Measurements from ENCODE around the gene PKN3. TPM values are rescaled to one million over a fixed set of nuclear protein-coding genes. Genes with fewer than 3 reads are reported as not detected.
A peak's percentile ranks its signal among the peaks of the same experiment; 100 is the strongest.

PKN3 gene
- total RNA-seq, 1 donor from 2014 or later, result 28.0 TPM

GRCh38 chr9:128723866-128724743, 21.8 kb downstream of the PKN3 start, which contains the start of gene ZDHHC12:
Gene ZDHHC12 (minus strand): TSS chr9:128724127. CDS start chr9:128724093, 34 bp downstream.
- peak within 1 kb of the TSS; percentile 90 for H3K27ac Mint-ChIP-seq
- intact Hi-C loops (cut with micrococcal nuclease), result loop anchor here (1.0 to 10.0 kb wide), 3 partner anchors 47 to 169 kb away; partner anchors contain the start of genes SPTAN1, TBC1D13 and ZER1
- peak; percentile 99 for DNase-seq (ENCODE audit: low spot score)
- H3K4me3 Mint-ChIP-seq (ENCODE audit: low read depth), result peak within 1 kb of the TSS; percentile 98
- H3K4me1 Mint-ChIP-seq (ENCODE audit: low read depth), result peaks cover 35% of the 10 kb centered on the region
- H3K9me3 Mint-ChIP-seq, result no peaks in the 10 kb centered on the region
- H3K27me3 Mint-ChIP-seq (ENCODE audit: low read depth), result no peaks in the 10 kb centered on the region
- peaks cover 24% of the 10 kb centered on the region for H3K36me3 Mint-ChIP-seq (ENCODE audit: low read depth)

DNA sequence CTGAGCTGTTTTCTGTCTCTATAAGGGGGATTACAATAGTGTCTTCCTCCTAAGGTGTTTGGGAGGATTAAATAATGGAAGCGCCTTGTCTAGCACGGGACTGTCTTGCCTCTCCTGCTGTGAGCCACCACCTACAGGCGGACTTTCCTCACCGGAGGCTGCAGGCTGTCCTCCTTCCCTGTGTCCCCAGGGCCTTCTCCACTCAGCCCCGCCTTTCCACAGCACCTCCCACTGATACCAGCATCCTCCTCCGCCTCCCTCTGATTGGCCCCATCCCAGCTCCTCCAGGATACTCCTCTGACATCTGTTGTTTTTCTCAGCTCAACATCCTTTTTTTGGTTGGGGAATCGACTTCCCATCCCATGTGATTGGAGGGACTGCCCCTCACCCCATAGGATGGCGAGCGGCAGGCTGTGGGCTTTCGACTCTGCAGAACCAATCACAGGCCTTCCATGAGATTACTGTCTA, 22.5 kb downstream of the PKN3 start:
- Mint-ChIP-seq H3K9me3 (no peaks in the 10 kb centered on the region), H3K4me1 (ENCODE audit: low read depth) (peaks cover 35% of the 10 kb centered on the region), H3K27me3 (ENCODE audit: low read depth) (no peaks in the 10 kb centered on the region), H3K4me3 (ENCODE audit: low read depth) (peak overlapping the region; percentile 98), H3K36me3 (ENCODE audit: low read depth) (peaks cover 20% of the 10 kb centered on the region), H3K27ac (peak overlapping the region; percentile 88)
- intact Hi-C loops (cut with micrococcal nuclease), result loop anchor here (1.0 to 10.0 kb wide), 3 partner anchors 47 to 170 kb away; partner anchors contain the start of genes SPTAN1, TBC1D13 and ZER1
- peak; percentile 37 for DNase-seq (ENCODE audit: low spot score)

- Mint-ChIP-seq H3K4me1 (ENCODE audit: low read depth) (peaks cover 30% of the 10 kb centered on the region), H3K4me3 (ENCODE audit: low read depth) (no peak overlapping the region), H3K36me3 (ENCODE audit: low read depth) (no peaks in the 10 kb centered on the region), H3K27me3 (ENCODE audit: low read depth) (no peaks in the 10 kb centered on the region), H3K9me3 (no peaks in the 10 kb centered on the region), H3K27ac (no peak overlapping the region)
- intact Hi-C loops (cut with micrococcal nuclease), result loop anchor here (10.0 kb wide), 1 partner anchor 173 kb away; the partner anchor contains the start of gene SPTAN1
- DNase-seq (ENCODE audit: low spot score), result no peak
These were observed 25.4 kb downstream of the PKN3 start for GRCh38 chr9:128727640-128728248.

GRCh38 chr9:128728298-128728697, 26.0 kb downstream of the PKN3 start:
- DNase-seq (ENCODE audit: low spot score), result no peak
- H3K36me3 Mint-ChIP-seq (ENCODE audit: low read depth), result peaks cover 3% of the 10 kb centered on the region
- intact Hi-C loops (cut with micrococcal nuclease), result loop anchor here (10.0 kb wide), 1 partner anchor 173 kb away; the partner anchor contains the start of gene SPTAN1
- H3K27ac Mint-ChIP-seq, result no peak overlapping the region
- H3K27me3 Mint-ChIP-seq (ENCODE audit: low read depth), result no peaks in the 10 kb centered on the region
- no peak overlapping the region for H3K4me3 Mint-ChIP-seq (ENCODE audit: low read depth)
- H3K4me1 Mint-ChIP-seq (ENCODE audit: low read depth), result peaks cover 30% of the 10 kb centered on the region
- no peaks in the 10 kb centered on the region for H3K9me3 Mint-ChIP-seq

GRCh38 chr9:128729302-128729701, 27.0 kb downstream of the PKN3 start:
- Mint-ChIP-seq H3K27ac (no peak overlapping the region), H3K27me3 (ENCODE audit: low read depth) (no peaks in the 10 kb centered on the region), H3K4me1 (ENCODE audit: low read depth) (peaks cover 27% of the 10 kb centered on the region), H3K36me3 (ENCODE audit: low read depth) (peaks cover 5% of the 10 kb centered on the region), H3K9me3 (no peaks in the 10 kb centered on the region), H3K4me3 (ENCODE audit: low read depth) (no peak overlapping the region)
- intact Hi-C loops (cut with micrococcal nuclease), result loop anchor here (10.0 kb wide), 1 partner anchor 175 kb away; the partner anchor contains the start of gene SPTAN1
- DNase-seq (ENCODE audit: low spot score), result no peak

GRCh38 chr9:128729766-128730517, 27.6 kb downstream of the PKN3 start:
- Mint-ChIP-seq H3K4me1 (ENCODE audit: low read depth) (peaks cover 22% of the 10 kb centered on the region), H3K9me3 (no peaks in the 10 kb centered on the region), H3K4me3 (ENCODE audit: low read depth) (no peak overlapping the region), H3K27me3 (ENCODE audit: low read depth) (no peaks in the 10 kb centered on the region), H3K27ac (no peak overlapping the region), H3K36me3 (ENCODE audit: low read depth) (peaks cover 5% of the 10 kb centered on the region)
- intact Hi-C loops (cut with micrococcal nuclease), result loop anchor here (10.0 kb wide), 1 partner anchor 175 kb away; the partner anchor contains the start of gene SPTAN1
- no peak for DNase-seq (ENCODE audit: low spot score)

DNA sequence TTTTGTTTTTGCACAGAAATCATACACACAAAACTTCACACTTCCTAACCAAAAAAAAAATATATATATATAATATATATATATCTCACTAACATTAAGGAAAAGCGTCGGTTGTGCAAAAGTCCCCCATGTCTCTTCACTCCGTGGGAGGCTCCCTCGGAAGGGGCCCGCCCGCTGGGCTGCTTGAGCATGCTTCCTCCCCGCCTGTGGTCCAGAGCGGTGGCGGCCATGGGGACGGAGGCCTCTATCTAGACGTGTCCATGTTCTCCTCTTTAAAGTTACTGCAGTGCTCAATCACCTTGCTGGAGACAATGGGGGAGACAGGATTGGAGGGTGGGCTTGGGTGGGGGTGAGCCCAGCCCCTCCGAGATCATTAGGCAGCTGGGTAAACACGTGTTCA, 28.8 kb downstream of the PKN3 start:
- Mint-ChIP-seq H3K36me3 (ENCODE audit: low read depth) (peaks cover 5% of the 10 kb centered on the region), H3K27ac (no peak overlapping the region), H3K4me3 (ENCODE audit: low read depth) (no peak overlapping the region)

GRCh38 chr9:128731691-128732090, 29.4 kb downstream of the PKN3 start:
- Mint-ChIP-seq H3K27ac (no peak overlapping the region), H3K4me1 (ENCODE audit: low read depth) (peaks cover 11% of the 10 kb centered on the region), H3K4me3 (ENCODE audit: low read depth) (no peak overlapping the region), H3K27me3 (ENCODE audit: low read depth) (no peaks in the 10 kb centered on the region), H3K9me3 (no peaks in the 10 kb centered on the region), H3K36me3 (ENCODE audit: low read depth) (peaks cover 5% of the 10 kb centered on the region)
- intact Hi-C loops (cut with micrococcal nuclease), result no loop called here
- no peak for DNase-seq (ENCODE audit: low spot score)

More for the DNA sequence above, 28.8 kb downstream of the PKN3 start:
- Mint-ChIP-seq H3K9me3 (no peaks in the 10 kb centered on the region), H3K27me3 (ENCODE audit: low read depth) (no peaks in the 10 kb centered on the region), H3K4me1 (ENCODE audit: low read depth) (peaks cover 13% of the 10 kb centered on the region)
- intact Hi-C loops (cut with micrococcal nuclease), result no loop called here
- no peak for DNase-seq (ENCODE audit: low spot score)

GRCh38 chr9:128732576-128732975, 30.3 kb downstream of the PKN3 start:
- Mint-ChIP-seq H3K27me3 (ENCODE audit: low read depth) (no peaks in the 10 kb centered on the region), H3K4me1 (ENCODE audit: low read depth) (peaks cover 9% of the 10 kb centered on the region), H3K4me3 (ENCODE audit: low read depth) (no peak overlapping the region), H3K9me3 (no peaks in the 10 kb centered on the region), H3K27ac (no peak overlapping the region), H3K36me3 (ENCODE audit: low read depth) (peaks cover 5% of the 10 kb centered on the region)
- no peak for DNase-seq (ENCODE audit: low spot score)
- intact Hi-C loops (cut with micrococcal nuclease), result no loop called here

DNA sequence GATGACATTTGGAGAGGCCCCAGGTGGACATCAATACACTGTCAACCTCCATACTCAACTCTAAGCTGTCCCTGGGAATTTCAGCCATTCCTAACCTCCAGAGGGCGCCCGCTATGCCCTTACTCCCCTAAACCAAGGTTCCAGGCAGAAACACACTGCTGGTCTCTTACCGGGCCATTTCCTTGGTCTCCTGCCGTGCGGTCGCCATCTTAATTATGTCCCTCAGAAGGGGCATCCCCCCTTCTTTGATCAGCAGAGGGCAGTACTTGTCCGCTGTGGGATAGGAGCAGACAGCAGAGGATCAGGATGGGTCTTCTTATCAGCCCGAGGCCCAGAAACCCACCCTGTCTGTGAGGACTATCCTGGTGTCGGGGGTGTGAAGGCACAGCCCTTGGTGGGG, 31.0 kb downstream of the PKN3 start:
- intact Hi-C loops (cut with micrococcal nuclease), result no loop called here
- H3K4me1 Mint-ChIP-seq (ENCODE audit: low read depth), result peaks cover 8% of the 10 kb centered on the region
- no peaks in the 10 kb centered on the region for H3K27me3 Mint-ChIP-seq (ENCODE audit: low read depth)
- no peak overlapping the region for H3K27ac Mint-ChIP-seq
- H3K9me3 Mint-ChIP-seq, result no peaks in the 10 kb centered on the region
- H3K36me3 Mint-ChIP-seq (ENCODE audit: low read depth), result peaks cover 5% of the 10 kb centered on the region
- no peak for DNase-seq (ENCODE audit: low spot score)
- H3K4me3 Mint-ChIP-seq (ENCODE audit: low read depth), result no peak overlapping the region

- Mint-ChIP-seq H3K27me3 (ENCODE audit: low read depth) (no peaks in the 10 kb centered on the region), H3K4me1 (ENCODE audit: low read depth) (peaks cover 8% of the 10 kb centered on the region), H3K36me3 (ENCODE audit: low read depth) (peaks cover 5% of the 10 kb centered on the region), H3K4me3 (ENCODE audit: low read depth) (no peak overlapping the region), H3K9me3 (no peaks in the 10 kb centered on the region), H3K27ac (no peak overlapping the region)
- intact Hi-C loops (cut with micrococcal nuclease), result no loop called here
- no peak for DNase-seq (ENCODE audit: low spot score)
These were observed 33.1 kb downstream of the PKN3 start for GRCh38 chr9:128735373-128735772.

- no peaks in the 10 kb centered on the region for H3K27me3 Mint-ChIP-seq (ENCODE audit: low read depth)
- DNase-seq (ENCODE audit: low spot score), result no peak
- no peaks in the 10 kb centered on the region for H3K4me1 Mint-ChIP-seq (ENCODE audit: low read depth)
- H3K9me3 Mint-ChIP-seq, result no peaks in the 10 kb centered on the region
- intact Hi-C loops (cut with micrococcal nuclease), result no loop called here
- no peak overlapping the region for H3K4me3 Mint-ChIP-seq (ENCODE audit: low read depth)
- H3K36me3 Mint-ChIP-seq (ENCODE audit: low read depth), result no peaks in the 10 kb centered on the region
- H3K27ac Mint-ChIP-seq, result no peak overlapping the region
These were observed 40.1 kb downstream of the PKN3 start for GRCh38 chr9:128742401-128742800.

All from activated T-helper 2 cell treated with anti-CD3 and anti-CD28 coated beads, Interferon-gamma antibody, Interleukin-2, Interleukin-4, amounts not matched to agents 10 μg/mL and 5 μg/mL and 100 μg/mL, durations not matched to agents 14 hours and 24 hours and 36 hours (primary cell).